NCI-H526 treated with DMSO at 0.1 percent for 48 hours (cell line): ENCODE measurements around the gene RPL36.
"Not testable (repeated sequence)": the region's sequence is repeated elsewhere in the genome, so short reads cannot be mapped to it uniquely, and the experiment has no call there.

Experiments used
- DNase-seq: peaks from one replicate; lab custom pipeline; 2025; lab: John Stamatoyannopoulos, UW

Gene RPL36

GRCh38 chr19:5690955-5691821 lies 1.1 kb downstream of the RPL36 start:
- DNase-seq, result no peak

- no peak for DNase-seq
These were observed 2.0 kb downstream of the RPL36 start for GRCh38 chr19:5691822-5692722.

GRCh38 chr19:5692723-5693194 lies 2.7 kb downstream of the RPL36 start:
- no peak for DNase-seq

GRCh38 chr19:5693195-5694166 lies 3.4 kb downstream of the RPL36 start:
- DNase-seq, result no peak

- no peak for DNase-seq
These were observed 4.3 kb downstream of the RPL36 start for GRCh38 chr19:5694167-5694955.

- DNase-seq, result no peak
These were observed 5.0 kb downstream of the RPL36 start for GRCh38 chr19:5694956-5695648.

GRCh38 chr19:5695649-5696195 lies 5.6 kb downstream of the RPL36 start:
- no peak for DNase-seq

- DNase-seq, result no peak
These were observed 6.3 kb downstream of the RPL36 start for GRCh38 chr19:5696196-5697021.

GRCh38 chr19:5697022-5697889 lies 7.2 kb downstream of the RPL36 start:
- no peak for DNase-seq

GRCh38 chr19:5697890-5698634 lies 8.0 kb downstream of the RPL36 start:
- DNase-seq, result no peak

- DNase-seq, result no peak
These were observed 8.7 kb downstream of the RPL36 start for GRCh38 chr19:5698635-5699422.

- no peak for DNase-seq
These were observed 10.5 kb downstream of the RPL36 start for GRCh38 chr19:5700455-5701092.

GRCh38 chr19:5702053-5702410 lies 11.9 kb downstream of the RPL36 start:
- not testable (repeated sequence) for DNase-seq

GRCh38 chr19:5703819-5704818 lies 14.0 kb downstream of the RPL36 start:
- DNase-seq, result no peak

- no peak for DNase-seq
These were observed 15.5 kb downstream of the RPL36 start for GRCh38 chr19:5705552-5705951.
